HG03135 (cell line): Measurements from ENCODE around the gene PRR33.

ENCODE experiments used
- ATAC-seq: cut with Tn5 transposase; IDR thresholded peaks from one replicate; pipeline ENCODE4 v1.9.1; 2021; ENCODE audit warnings: mild to moderate bottlenecking, moderate library complexity; ENCODE audit not compliant: unreplicated experiment

The PRR33 gene

DNA sequence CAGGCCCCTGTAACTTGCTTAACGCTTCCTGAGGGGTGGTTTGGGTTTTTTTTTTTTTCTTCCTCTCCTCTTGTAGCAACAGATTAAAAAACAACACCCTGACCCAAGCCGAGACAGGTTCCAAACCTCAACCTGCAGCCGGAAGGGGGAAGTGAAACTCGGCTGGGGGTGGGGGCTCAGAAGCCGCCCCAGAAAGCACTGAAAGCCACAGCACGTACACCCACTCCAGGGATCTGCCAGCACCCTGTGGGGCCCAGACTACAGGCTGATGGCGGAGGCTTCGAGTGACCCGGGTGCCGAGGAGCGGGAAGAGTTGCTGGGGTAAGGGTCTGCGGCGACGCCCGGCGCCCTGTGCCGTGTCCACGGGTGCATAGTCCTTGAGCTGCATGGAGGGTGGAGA is 38.8 kb downstream of the PRR33 start, which contains the start of gene LSP1:
LSP1 (plus strand) TSS at position 208 of the 400 bp plus-strand sequence; CDS start at position 269, 61 bp downstream.
- peak; percentile 43 for ATAC-seq

DNA sequence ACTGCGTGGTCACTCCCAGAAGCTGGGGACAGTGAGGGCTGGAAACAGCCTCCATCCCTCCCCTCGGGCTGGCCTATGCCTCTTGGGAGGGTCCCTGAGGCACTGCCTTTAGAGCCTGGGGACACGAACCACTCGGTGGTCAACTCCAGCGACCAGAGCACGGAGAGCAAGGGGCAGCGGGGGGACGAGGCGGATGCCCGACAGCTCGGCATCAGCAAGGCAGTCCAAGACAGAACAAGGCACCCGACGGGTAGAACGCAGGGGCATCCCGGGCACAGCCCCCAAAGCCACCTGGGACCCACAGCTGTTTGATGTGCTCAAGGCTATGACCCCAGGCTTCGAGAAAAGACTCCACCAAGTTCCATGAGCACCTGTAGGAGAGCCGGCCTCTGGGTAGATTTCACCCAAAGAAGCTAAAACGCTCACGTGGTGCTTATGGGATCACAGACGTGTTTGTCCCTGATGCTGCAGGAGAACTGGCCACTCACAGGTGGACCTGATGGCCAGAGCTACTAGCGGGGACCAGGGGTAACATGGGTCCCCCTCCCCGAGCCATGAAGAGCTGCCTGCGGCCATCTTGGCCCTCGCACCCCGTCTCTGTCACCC is 39.3 kb downstream of the PRR33 start:
- peak; percentile 0 for ATAC-seq

GRCh38 chr11:1851468-1852180 is 40.1 kb downstream of the PRR33 start:
- ATAC-seq = no peak

- no peak for ATAC-seq
These were observed 42.9 kb downstream of the PRR33 start for GRCh38 chr11:1848640-1849430.

DNA sequence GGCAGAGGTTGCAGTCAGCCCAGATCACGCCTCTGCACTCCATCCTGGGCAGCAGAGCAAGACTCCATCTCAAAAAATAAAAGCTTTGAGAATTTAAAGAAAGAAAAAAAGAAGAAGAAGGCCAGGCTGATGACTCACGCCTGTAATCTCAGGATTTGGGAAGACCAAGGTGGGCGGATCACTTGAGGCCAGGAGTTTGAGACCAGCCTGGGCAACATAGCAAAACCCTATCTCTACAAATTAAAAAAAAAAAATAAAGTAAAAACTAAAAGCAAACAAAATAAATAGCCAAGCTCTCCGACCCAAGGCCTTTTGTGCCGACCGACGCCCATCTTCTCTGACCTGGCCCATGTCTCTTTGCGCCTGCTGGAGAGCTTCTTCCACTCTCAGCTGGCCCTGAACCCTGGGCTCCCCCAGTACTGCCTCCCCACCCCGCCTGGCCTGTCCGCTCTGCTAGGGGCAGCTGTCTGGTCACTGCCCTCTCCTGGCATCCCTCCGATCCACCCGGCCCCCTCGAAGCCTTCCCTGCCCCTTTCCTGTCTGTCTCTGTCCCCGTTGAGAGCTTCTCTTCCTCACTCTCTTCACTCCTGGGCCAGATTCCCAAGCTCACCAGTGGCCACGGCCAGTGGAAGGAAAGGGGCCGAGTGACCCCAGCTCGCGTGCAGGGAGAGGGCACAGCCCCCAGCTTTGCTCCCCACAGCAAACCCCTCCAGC is 43.6 kb downstream of the PRR33 start:
- no peak for ATAC-seq

DNA sequence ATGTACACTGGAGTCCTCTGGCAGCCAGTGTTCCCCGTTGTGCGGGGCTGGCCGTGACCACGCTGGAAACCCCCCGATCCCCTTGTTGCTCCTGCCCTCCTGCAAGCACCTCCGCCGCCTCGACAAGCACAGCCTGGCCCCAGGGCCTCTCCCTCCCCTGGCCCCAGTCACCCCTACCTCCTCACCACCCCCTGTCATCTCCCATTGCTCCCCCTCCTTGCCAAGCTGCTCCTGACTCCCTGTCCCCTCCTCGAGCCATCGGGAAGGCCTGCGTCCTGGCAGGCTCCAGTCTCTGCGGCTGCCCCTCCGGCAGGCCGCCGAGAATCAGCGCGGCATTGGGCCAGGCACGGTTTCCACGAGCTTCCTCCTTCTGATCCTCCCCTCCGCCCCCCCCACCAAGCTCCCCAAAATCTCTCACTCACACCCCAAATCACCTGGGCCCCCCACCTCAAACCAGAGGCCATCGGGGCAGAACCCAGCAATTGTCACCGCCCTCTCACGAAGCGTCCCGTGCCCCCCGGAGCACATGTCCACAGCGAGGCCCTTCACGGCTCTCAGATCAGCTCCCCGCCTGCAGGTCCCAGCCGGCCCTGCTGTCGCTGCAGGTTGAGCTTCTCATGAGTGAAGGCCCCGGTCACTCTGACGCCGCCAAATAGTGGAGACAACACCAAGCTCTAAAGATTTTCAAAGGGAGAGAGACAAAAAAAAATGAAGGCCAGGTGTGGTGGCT is 44.5 kb downstream of the PRR33 start:
- ATAC-seq = no peak

DNA sequence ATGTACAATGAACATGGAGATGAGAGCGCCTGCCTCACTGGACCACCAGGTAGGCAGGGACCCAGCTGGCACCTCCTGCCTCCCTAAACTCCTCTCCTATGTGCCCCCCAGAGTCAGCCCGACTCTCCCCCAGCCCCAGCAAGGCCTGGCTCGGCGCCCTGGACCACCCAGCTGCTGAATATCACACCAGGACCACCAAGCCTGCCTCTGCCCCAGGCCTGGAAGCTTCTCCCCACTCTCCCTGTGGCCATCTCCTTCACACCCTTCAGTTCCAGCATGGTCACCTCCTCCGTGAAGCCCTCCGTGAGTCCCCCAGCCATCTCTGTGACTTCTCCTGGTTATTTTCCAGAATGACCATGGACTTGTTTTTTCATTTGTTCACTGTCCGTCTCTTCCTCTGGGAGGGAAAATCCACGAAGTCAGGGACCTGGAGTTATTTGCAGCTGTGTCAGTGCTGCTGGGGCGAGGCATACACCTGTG is 45.2 kb downstream of the PRR33 start:
- no peak for ATAC-seq

DNA sequence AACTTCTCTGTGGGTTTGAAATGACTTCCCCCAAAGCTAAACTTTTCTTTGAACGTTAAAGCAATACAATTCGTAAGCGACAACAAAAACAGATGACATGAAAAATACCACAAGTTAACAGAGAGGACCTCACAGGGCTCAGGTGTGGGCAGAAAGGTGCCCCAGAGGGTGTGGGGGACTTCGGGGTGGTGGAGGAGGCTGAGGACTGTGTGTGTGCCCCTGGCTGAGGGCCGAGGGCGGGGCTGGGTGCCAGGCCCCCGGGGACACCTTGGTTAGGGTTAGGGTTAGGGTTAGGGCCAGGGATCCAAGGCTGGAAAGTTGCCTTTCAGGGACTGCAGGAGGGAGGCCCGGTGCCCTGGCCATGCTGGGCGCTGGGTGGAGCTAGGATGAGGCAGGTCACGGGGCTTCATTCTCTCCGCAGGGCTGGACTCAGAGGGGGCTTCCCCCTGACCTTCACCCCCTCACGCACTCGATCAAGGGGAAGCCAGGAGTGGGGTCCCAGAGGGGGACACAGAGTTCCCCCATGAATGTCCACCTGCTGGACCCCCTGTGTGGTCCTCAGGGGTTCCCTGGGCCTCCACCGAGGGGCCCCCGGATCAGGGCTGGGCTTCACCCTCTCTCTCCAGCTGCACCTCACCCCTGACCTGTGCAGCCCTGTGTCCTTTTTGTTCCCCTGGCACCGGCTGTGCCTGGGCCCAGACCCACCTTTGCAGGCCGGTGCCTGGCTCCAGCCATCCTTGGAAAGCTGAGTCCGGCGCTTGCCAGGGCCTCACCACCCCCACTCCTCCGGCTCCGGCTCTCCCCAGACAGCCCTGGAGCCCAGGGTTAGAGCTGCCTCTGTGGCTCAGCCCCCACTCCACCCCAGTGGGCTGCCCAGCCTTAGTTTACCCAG is 45.9 kb downstream of the PRR33 start:
- no peak for ATAC-seq

- no peak for ATAC-seq
These were observed 46.6 kb downstream of the PRR33 start for GRCh38 chr11:1845095-1845429.

GRCh38 chr11:1844221-1845094 is 47.2 kb downstream of the PRR33 start:
- no peak for ATAC-seq

- no peak for ATAC-seq
These were observed 47.9 kb downstream of the PRR33 start for GRCh38 chr11:1843796-1844195.

- ATAC-seq = no peak
These were observed 48.6 kb downstream of the PRR33 start for GRCh38 chr11:1843098-1843473.

- ATAC-seq = no peak
These were observed 49.3 kb downstream of the PRR33 start for GRCh38 chr11:1842149-1843097.

- no peak for ATAC-seq
These were observed 50.1 kb downstream of the PRR33 start for GRCh38 chr11:1841511-1842148.

DNA sequence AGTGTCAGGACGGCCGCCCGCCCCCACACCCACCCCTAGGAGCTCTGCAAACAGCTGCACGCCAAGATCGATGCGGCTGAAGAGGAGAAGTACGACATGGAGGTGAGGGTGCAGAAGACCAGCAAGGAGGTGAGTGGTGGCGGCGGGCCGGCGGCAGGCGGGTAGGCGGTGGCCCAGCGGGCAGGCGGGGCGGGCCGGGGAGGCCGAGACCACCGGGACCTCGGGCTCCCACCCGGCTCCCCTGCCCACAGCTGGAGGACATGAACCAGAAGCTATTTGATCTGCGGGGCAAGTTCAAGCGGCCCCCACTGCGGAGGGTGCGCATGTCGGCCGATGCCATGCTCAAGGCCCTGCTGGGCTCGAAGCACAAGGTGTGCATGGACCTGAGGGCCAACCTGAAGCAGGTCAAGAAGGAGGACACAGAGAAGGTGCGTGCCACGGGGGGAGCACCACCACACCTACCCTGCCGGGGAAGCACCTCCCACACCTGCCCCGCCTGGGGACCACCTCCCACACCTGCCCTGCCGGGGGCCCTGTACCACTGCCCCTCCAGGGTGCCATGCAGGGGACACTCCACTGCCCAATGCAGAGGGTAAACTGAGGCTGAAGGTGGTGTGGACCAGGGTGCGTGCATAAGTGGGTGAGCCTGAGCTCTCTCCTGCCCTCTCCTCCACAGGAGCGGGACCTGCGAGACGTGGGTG is 50.8 kb downstream of the PRR33 start:
- no peak for ATAC-seq
